HL-60 (cell line): ENCODE data around the gene ADAMTS13.

Experiments
- GABPA ChIP-seq: IDR thresholded peaks from 2 replicates; pipeline ENCODE4 v1.6.1; 2012; ENCODE audit warnings: low read depth
- POLR2AphosphoS5 ChIP-seq: IDR thresholded peaks from 2 replicates; pipeline ENCODE4 v1.6.1; 2012; ENCODE audit warnings: low read depth
- SPI1 ChIP-seq: IDR thresholded peaks from 2 replicates; pipeline ENCODE4 v1.6.1; 2012; ENCODE audit warnings: low read depth, mild to moderate bottlenecking, borderline replicate concordance
- TF ChIP-seq, protein P1 (sequence below): IDR thresholded peaks from one replicate; pipeline ENCODE4 v1.5.1; 2011; ENCODE audit warnings: low read length, control low read depth, inconsistent platforms; ENCODE audit not compliant: insufficient read depth
- TF ChIP-seq, protein P2 (sequence below): IDR thresholded peaks from 2 replicates; pipeline ENCODE4 v1.6.1; 2012; ENCODE audit warnings: low read depth; ENCODE audit not compliant: insufficient replicate concordance

DNA sequence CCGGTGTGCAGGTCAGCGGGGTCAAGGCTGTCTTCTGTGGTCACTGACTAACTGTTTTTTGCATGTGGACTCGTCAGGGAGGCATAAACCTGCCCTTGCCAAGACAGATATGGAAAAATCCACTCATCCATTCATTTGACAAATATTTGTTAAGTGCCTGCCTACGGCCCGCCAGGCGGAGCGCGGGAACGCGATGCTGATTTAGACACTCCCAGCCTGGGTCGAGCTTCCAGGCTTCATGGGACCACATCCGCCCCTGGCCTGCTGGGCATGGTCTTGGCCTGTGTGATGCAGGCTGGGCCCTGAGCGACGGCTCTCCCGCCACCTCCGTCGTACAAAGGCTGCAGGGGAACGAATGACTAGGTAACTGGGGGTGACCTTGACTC is 84.5 kb downstream of the ADAMTS13 start:
- TF ChIP-seq, protein P1, sequence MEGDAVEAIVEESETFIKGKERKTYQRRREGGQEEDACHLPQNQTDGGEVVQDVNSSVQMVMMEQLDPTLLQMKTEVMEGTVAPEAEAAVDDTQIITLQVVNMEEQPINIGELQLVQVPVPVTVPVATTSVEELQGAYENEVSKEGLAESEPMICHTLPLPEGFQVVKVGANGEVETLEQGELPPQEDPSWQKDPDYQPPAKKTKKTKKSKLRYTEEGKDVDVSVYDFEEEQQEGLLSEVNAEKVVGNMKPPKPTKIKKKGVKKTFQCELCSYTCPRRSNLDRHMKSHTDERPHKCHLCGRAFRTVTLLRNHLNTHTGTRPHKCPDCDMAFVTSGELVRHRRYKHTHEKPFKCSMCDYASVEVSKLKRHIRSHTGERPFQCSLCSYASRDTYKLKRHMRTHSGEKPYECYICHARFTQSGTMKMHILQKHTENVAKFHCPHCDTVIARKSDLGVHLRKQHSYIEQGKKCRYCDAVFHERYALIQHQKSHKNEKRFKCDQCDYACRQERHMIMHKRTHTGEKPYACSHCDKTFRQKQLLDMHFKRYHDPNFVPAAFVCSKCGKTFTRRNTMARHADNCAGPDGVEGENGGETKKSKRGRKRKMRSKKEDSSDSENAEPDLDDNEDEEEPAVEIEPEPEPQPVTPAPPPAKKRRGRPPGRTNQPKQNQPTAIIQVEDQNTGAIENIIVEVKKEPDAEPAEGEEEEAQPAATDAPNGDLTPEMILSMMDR = no peak
- TF ChIP-seq POLR2AphosphoS5 (no peak), GABPA (no peak), SPI1 (no peak)
- TF ChIP-seq, protein P2, sequence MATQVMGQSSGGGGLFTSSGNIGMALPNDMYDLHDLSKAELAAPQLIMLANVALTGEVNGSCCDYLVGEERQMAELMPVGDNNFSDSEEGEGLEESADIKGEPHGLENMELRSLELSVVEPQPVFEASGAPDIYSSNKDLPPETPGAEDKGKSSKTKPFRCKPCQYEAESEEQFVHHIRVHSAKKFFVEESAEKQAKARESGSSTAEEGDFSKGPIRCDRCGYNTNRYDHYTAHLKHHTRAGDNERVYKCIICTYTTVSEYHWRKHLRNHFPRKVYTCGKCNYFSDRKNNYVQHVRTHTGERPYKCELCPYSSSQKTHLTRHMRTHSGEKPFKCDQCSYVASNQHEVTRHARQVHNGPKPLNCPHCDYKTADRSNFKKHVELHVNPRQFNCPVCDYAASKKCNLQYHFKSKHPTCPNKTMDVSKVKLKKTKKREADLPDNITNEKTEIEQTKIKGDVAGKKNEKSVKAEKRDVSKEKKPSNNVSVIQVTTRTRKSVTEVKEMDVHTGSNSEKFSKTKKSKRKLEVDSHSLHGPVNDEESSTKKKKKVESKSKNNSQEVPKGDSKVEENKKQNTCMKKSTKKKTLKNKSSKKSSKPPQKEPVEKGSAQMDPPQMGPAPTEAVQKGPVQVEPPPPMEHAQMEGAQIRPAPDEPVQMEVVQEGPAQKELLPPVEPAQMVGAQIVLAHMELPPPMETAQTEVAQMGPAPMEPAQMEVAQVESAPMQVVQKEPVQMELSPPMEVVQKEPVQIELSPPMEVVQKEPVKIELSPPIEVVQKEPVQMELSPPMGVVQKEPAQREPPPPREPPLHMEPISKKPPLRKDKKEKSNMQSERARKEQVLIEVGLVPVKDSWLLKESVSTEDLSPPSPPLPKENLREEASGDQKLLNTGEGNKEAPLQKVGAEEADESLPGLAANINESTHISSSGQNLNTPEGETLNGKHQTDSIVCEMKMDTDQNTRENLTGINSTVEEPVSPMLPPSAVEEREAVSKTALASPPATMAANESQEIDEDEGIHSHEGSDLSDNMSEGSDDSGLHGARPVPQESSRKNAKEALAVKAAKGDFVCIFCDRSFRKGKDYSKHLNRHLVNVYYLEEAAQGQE = no peak
